NOMO-1 (cell line): ENCODE results near the gene CCDC85C.

Source experiments
- DNase-seq, 2 experiments: peaks; one replicate each; lab custom pipeline; 2025; ENCODE audit not compliant: unreplicated experiment in 2 of 2; lab: John Stamatoyannopoulos, UW

CCDC85C gene

GRCh38 chr14:99515301-99516155 lies 88.5 kb downstream of the CCDC85C start:
- DNase-seq = no peak

DNA sequence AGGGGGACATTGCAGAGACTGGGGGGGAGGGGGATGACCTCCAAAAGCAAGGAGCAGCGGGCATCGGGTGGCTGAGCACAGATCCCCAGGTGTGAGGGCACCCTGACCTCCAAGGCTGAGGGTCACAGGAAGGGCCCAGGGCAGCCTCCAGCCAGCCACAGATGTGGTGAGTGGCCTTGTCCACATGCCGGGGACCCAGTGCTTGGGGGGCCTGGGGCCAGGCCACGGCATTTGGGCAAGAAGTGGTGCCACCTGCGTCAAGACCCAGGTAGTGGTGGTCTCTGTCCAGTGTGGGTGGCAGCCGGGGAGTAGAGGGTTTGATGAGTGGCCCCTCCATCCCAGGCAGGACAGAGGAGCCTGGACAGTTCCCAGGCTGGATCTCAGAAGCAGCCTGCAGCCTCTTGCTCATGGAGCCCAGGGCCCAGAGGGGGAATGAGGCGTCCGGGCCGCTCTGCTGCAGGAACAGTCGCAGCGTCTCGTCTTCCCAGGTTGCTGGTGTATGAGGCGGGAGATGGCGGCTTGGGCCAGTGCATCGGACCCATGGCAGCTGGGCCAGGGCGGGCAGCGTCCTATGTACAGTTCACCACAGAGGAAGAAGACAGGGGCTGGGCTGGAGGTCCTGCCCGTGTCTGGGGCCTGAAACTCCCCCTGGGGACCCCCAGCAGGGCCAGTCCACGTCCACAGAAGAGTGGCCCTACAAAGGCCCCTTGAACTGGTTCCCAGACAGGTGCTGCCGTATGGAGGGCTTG lies 89.3 kb downstream of the CCDC85C start:
- DNase-seq = no peak

DNA sequence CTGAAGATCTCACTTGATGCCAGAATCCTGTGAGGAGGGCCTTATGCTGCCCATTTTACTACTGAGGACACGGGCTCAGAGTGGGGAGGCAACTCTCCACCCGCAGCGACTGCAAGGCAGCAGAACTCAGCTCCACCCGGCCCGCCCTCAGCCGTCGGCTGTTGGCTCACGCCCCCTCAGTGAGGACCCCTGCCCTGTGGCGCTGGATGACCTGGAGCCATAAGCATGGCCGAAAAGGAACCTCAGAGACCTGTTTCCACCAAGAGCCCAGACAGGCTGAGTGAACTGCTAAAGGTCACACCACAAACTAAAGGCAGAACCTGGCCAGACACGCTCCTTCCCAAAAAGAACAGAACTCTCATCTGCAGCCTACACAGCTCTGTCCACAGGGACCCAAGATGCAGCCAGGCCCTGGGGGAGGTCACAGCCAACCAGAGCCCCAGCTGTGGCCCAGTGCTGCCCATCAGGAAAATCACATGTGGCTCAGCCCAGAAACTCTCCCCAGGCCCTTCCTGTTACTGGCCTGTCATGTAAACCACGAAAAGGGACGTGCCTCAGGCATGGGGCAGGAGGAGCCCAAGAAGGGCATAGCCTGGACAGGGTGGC lies 90.0 kb downstream of the CCDC85C start:
- DNase-seq = no peak

- DNase-seq = no peak
Observed at GRCh38 chr14:99513183-99513694, 90.8 kb downstream of the CCDC85C start.

GRCh38 chr14:99512571-99513182 lies 91.3 kb downstream of the CCDC85C start:
- no peak for DNase-seq

DNA sequence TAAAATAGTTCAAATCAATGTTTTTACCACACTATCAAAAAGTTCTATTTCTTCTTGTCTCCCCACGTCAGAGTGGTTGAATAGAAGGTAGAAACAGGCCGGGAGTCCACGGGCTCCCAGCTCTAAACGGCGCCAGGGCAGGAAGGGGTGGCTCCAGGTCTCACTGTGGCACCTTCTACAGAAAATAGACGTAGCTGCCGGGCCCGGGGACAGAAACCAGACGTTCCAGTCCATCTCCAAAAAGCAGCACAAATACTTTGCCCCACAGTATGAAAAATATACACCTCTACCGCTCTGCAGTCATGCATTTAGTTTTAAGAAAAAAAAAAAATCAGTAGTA lies 91.9 kb downstream of the CCDC85C start:
- DNase-seq = no peak

- no peak for DNase-seq
Observed at GRCh38 chr14:99511421-99512109, 92.4 kb downstream of the CCDC85C start.

- no peak for DNase-seq
Observed at GRCh38 chr14:99510556-99511139, 93.4 kb downstream of the CCDC85C start.

GRCh38 chr14:99509871-99510555 lies 94.0 kb downstream of the CCDC85C start:
- no peak for DNase-seq

DNA sequence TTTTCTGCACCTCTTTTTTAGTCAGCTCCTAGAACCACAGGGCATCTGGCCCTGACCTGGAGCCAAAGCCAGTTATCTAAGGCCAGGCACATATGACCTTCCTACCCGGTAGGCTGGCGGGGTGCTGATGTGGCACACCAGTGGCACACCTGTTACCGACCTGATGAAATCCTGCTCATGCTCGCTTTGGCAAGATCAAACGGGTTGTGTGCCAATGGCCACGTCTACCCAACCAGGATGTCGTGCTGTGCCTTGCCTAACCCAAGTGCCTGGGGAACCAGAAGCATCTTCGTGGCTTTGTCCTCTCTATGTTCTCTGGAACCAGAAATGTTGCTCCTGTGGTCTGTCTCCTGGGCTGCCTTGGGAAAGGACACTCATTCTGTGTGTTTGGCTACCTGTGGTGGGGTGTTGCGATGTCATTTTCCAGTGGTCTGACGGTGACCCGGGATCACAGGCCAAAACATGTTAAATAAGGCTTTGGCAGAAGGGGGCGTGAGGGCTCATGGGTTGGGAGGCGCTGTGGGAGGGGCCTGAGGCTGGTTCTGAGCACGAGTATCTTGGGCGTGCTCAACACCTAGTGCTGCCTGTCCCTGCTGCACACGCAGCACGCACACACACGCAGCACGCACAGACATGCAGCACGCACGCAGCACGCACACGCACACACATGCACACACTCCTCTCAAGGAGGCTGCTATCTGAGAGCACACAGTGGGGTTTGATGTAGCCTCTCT lies 94.9 kb downstream of the CCDC85C start:
- DNase-seq = no peak

- DNase-seq = no peak
Observed at GRCh38 chr14:99507860-99508640, 96.0 kb downstream of the CCDC85C start.

DNA sequence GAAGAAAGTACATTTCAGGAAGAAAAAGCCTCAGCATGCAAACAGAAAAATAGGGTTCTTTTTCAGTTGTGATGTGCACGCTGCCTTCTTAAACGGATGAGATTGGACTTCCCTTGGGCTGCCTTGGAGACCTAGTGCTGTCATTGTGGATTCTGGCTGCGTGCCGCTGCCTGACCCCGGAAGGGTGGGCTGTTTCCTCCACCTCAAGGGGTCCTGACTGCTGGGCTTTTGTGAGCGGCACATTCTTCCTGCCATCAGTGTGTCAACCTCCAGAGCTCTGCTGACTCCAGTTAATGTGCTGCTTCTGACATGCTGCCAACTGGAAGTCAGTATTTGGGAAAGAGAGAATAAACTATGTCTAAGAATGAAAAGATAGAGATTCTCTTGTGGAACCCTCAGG lies 97.7 kb downstream of the CCDC85C start:
- DNase-seq = no peak

GRCh38 chr14:99505089-99505488 lies 98.9 kb downstream of the CCDC85C start:
- DNase-seq = no peak

DNA sequence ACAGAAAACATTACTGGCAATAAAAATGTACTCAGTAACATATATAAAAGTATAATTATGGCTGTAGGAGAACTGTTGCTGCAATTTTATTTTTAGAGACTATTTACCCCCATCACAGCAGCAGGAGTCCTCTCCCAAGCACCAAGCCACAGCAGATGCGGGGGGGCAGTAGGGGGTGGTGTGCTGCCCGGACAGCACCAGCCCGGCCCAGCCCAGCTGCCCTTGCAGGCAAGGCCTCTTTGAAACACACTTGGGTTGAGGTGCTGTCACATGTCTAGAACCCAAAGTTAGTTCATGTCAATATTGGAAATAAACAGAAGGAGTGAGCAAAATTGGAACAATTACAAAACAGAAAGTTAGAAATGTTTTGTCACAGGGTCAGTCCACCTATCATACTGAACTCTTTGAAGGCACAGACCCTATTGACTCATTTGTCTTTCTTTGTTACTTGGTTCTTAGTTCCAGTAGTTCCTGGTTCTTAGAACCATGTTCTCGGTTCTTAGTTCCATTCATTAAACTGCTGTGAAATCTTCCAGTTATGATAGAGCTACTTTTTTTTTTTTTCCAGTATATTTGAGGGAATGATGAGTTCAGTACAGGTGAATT lies 100.1 kb downstream of the CCDC85C start:
- no peak for DNase-seq

- no peak for DNase-seq
Observed at GRCh38 chr14:99502989-99503421, 101.0 kb downstream of the CCDC85C start.

DNA sequence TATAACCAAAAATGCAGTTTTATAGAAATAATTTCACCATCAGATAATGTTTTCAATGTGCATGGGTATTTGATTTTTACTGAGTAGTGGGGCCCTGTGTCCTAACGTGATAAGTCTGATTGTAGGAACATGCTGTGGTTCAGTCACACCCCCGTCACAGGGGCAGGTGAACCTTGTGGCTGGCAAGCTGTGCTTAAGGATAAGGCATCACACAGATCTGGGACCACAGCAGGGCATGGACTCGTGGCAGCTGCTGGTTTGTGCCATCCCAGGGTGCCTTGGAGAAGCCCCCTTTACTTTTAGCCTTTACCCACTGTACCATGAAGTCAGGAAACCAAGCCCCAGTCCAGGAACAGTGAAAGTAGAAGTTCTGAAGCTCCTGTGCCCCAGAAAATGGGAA lies 106.1 kb downstream of the CCDC85C start:
- no peak for DNase-seq

DNA sequence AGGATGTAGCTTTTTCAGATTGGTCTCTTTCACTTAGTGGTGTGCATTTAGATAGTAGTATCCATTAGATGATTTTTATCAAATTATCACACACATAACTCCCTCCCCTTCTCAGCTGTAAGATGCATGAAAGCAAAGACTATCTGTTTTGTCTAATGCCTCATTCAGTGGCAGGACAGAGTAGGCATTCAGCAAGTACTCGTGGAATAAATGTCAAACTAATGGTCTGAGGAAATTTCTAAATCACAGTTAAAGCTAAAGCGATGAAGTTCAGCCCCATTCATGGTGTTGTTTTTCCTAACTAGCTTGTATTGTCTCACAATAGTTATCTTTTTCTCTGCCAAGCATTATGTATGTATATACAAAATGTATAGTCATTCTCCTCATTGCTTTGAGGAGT lies 106.7 kb downstream of the CCDC85C start:
- DNase-seq = no peak

GRCh38 chr14:99484106-99484505 lies 119.9 kb downstream of the CCDC85C start:
- no peak for DNase-seq
